Mucosa of rectum (tissue), 2 donors: ENCODE results near the gene ZKSCAN7.
"Not testable (repeated sequence)": the region's sequence is repeated elsewhere in the genome, so short reads cannot be mapped to it uniquely, and the experiment has no call there.

Experiments
- H3K27ac ChIP-seq, 2 donors: one replicate each; pipeline ENCODE4 v1.7.0; 2013; ENCODE audit warnings: inconsistent platforms in 2 of 2, low read depth in 2 of 2, low read length in 2 of 2
- H3K27me3 ChIP-seq, 2 donors: one replicate each; pipeline ENCODE4 v1.7.0; 2013; ENCODE audit warnings: low read length in 2 of 2; ENCODE audit not compliant: control insufficient read depth in 2 of 2, insufficient read depth in 2 of 2
- H3K36me3 ChIP-seq, 2 donors: one replicate each; pipeline ENCODE4 v1.7.0; 2013; ENCODE audit warnings: low read length in 2 of 2; ENCODE audit not compliant: control insufficient read depth in 2 of 2, insufficient read depth in 2 of 2
- H3K4me1 ChIP-seq, 2 donors: one replicate each; pipeline ENCODE4 v1.7.0; 2013; ENCODE audit warnings: low read length in 2 of 2, mild to moderate bottlenecking in 1 of 2; ENCODE audit not compliant: control insufficient read depth in 2 of 2, insufficient read depth in 2 of 2
- H3K4me3 ChIP-seq, 2 donors: one replicate each; pipeline ENCODE4 v1.7.0; 2013; ENCODE audit warnings: low read length in 2 of 2
- H3K9ac ChIP-seq, 2 donors: one replicate each; pipeline ENCODE4 v1.7.0; 2013; ENCODE audit warnings: low read length in 2 of 2, low read depth in 1 of 2, mild to moderate bottlenecking in 1 of 2
- H3K9me3 ChIP-seq, 2 donors: one replicate each; pipeline ENCODE4 v1.7.0; 2013; ENCODE audit warnings: low read length in 2 of 2; ENCODE audit not compliant: control insufficient read depth in 2 of 2
- donor health status: healthy.
- donor health status: Normal muscosa, but diverticular disease.

Gene ZKSCAN7

DNA sequence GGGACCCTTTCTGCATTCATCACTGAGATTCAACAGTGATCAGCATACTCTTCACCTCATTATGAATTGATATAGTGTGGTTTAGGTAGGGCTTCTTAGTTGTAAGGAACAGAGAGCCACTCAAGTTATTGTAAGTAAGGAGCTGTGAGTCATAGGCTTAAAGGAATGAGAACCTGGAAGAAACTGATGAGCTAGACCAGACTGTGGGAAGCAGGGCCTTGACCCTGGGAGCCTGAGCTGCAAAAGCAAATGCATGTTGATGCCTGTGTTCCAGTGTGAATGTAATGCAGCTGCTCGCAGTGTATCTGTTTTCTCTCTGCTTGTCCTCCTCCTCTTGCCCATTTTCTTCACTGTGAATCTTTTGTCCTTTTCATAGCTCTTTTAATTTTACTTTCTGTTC lies 13.6 kb downstream of the ZKSCAN7 start:
- Histone ChIP-seq H3K9me3 (peaks cover 10 to 19% of the 10 kb centered on the region in 2 donors), H3K27me3 (no peaks in the 10 kb centered on the region), H3K4me3 (no peak overlapping the region)

DNA sequence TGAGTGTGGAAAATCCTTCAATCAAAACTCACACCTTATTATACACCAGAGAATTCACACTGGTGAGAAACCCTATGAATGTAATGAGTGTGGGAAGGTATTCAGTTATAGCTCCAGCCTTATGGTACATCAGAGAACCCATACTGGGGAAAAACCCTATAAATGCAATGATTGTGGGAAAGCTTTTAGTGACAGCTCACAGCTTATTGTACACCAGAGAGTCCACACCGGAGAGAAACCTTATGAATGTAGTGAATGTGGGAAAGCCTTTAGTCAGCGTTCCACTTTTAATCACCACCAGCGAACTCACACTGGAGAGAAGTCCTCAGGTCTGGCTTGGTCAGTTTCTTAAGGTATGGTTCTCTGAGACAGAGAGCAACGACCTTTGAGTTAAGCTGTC lies 16.0 kb downstream of the ZKSCAN7 start:
- no peak overlapping the region for H3K27ac ChIP-seq
- H3K4me1 ChIP-seq: no peaks in the 10 kb centered on the region
- H3K36me3 ChIP-seq: peaks cover 6 to 19% of the 10 kb centered on the region in 2 donors
- no peaks in the 10 kb centered on the region for H3K27me3 ChIP-seq
- no peak overlapping the region for H3K9ac ChIP-seq
- no peak overlapping the region for H3K4me3 ChIP-seq
- H3K9me3 ChIP-seq: peaks cover 10 to 15% of the 10 kb centered on the region in 2 donors

More for the DNA sequence above, 13.6 kb downstream of the ZKSCAN7 start:
- H3K27ac ChIP-seq: no peak overlapping the region
- H3K4me1 ChIP-seq: no peaks in the 10 kb centered on the region
- H3K36me3 ChIP-seq: peaks cover 6 to 24% of the 10 kb centered on the region in 2 donors
- no peak overlapping the region for H3K9ac ChIP-seq

DNA sequence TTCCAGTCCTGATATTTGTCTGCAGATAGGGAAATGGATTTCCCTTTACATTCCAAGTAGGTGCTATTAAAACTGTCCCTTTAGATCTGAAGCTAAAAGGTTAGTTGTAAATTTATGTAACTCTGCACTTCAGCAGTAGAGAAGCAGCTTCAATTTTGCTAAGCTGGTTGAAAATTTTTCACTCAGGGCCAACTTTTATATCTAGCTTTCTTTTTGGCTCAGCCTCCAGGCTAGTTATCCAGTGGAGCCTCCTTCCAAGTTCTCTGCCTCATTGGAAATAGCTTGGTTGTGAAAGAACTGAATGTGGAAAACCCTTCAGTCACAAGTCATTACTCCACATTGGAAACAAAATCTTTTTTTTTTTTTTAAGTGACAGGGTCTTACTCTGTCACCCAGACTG lies 21.6 kb downstream of the ZKSCAN7 start:
- H3K9me3 ChIP-seq: peaks cover 0 to 6% of the 10 kb centered on the region in 2 donors
- no peak overlapping the region for H3K27ac ChIP-seq
- H3K4me3 ChIP-seq: no peak overlapping the region
- no peaks in the 10 kb centered on the region for H3K36me3 ChIP-seq
- H3K27me3 ChIP-seq: no peaks in the 10 kb centered on the region
- no peak overlapping the region for H3K9ac ChIP-seq
- no peaks in the 10 kb centered on the region for H3K4me1 ChIP-seq

DNA sequence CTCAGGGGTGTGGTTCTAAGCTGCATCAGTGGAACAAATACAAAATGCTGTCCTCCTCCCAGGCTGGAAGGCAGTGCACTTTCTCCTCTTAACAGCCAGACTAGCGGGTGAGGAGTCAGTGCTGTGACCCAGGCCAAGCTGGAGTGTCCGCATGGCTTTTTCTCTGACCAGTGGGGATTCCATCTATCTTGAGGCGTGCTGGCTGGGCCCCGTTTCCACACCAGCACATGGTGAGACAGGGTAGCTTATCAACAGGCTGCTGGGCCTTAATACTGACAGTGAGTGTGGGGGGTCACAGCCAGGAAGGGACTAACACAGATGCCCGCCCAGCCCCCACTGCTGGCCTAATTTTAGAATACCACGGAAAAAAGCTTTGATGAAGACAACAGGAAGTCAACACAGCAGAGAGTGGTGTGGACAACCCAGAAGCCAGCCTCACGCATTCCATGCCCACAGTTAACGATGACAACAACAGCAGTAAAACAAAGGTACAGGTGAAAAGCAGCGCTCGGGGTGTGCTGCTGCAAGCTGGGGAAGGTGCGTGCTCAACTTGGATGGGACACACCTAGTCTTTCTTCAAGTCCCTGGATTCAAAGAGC lies 22.5 kb downstream of the ZKSCAN7 start:
- not testable (repeated sequence) for H3K9me3 ChIP-seq, H3K4me1 ChIP-seq, H3K27me3 ChIP-seq, H3K9ac ChIP-seq, H3K27ac ChIP-seq, H3K36me3 ChIP-seq, H3K4me3 ChIP-seq

DNA sequence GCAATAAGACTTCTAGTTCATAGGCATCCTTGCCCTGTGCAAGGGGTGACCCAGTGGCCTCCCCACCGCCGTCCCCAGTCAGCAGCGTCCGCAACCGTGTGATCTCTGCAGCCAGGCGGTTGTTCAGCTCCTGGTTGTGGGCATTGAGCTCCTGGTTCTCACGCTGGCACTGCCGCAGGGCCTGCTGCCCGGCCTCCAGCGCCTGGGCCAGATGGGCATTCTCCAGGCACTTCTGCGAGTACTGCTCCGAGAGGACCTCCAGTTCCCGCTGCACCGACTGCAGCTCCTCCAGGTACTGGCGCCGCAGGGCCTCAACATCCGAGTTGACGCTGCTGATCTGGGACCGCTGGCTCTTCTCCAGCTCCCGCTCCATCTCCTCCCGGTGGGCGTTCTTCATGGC lies 23.3 kb downstream of the ZKSCAN7 start:
- not testable (repeated sequence) for H3K4me3 ChIP-seq, H3K27ac ChIP-seq, H3K4me1 ChIP-seq, H3K27me3 ChIP-seq, H3K9me3 ChIP-seq, H3K36me3 ChIP-seq, H3K9ac ChIP-seq

DNA sequence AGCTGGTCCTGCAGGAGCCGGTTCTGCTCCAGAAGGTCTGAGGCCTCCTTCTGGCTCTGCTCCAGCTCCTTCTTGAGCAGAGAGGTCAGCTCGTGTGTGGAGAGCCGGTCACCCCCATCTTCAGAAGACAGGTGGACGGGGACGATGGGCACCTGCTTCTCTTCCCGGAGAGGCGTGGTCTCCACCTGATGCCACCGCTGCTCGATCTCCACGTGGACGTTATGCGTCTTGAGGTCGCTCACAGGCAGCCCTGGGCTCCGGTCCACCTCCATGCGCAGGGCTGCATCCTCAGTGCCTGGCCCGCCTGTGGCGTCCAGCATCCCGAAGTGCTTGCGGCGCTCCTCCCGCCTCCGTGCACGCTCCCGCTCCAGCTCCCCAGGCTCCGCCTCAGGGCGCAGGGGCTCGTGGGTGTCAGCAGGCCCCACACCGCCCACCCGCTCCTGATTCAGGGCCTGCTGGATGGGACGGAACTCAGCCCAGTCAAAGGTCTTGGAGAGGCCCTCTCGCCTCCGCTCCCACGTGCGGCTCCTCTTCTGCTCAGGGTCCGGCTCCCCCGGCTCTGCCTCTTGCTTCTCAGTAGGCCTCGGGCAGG lies 24.0 kb downstream of the ZKSCAN7 start:
- H3K27me3 ChIP-seq, H3K4me1 ChIP-seq, H3K36me3 ChIP-seq, H3K9ac ChIP-seq, H3K27ac ChIP-seq, H3K4me3 ChIP-seq, H3K9me3 ChIP-seq: not testable (repeated sequence)

DNA sequence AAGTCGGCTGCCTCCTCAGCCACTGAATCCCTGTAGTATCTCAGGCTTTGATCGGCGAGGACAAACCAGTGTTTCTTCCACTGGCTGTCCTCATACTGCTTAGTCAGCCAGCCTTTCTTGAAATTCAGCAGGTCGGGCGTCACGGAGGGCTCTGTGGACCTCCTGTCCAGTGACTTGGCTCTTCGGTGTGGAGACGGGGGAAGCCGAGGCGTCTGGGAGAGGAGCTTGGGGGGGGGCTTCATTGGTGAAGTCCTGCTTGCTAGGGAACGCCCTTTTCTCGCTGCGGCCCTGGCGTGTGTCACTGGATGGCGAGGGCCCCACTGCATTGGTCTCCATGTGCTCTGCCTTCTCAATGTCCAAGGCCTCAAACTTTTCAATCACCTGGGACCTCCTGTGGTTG lies 24.8 kb downstream of the ZKSCAN7 start:
- H3K9me3 ChIP-seq, H3K27me3 ChIP-seq, H3K4me1 ChIP-seq: not testable (repeated sequence)

DNA sequence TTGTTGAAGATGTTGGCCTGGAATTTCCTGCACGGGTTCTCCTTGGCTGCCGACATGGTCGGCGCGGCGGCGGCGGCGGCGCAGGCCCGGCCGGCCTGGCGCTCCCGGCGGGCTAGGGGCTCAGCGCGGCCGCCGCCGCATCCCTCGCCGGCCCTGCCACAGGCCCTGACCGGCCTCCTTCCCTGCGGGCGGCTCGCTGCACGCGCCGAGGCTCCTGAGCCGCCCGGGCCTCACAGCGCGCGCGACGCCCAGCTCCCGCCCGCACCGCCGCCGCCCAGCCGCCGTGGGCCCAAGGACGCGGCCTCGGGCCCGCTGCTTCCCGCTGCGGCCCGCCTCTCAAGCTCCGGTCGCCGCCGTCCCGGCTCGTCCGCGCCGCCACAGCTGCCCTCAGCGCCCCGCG lies 26.0 kb downstream of the ZKSCAN7 start:
- not testable (repeated sequence) for H3K9ac ChIP-seq, H3K4me3 ChIP-seq, H3K4me1 ChIP-seq, H3K27ac ChIP-seq, H3K36me3 ChIP-seq, H3K27me3 ChIP-seq, H3K9me3 ChIP-seq

More for the DNA sequence above, 24.8 kb downstream of the ZKSCAN7 start:
- not testable (repeated sequence) for H3K36me3 ChIP-seq, H3K4me3 ChIP-seq, H3K27ac ChIP-seq, H3K9ac ChIP-seq

DNA sequence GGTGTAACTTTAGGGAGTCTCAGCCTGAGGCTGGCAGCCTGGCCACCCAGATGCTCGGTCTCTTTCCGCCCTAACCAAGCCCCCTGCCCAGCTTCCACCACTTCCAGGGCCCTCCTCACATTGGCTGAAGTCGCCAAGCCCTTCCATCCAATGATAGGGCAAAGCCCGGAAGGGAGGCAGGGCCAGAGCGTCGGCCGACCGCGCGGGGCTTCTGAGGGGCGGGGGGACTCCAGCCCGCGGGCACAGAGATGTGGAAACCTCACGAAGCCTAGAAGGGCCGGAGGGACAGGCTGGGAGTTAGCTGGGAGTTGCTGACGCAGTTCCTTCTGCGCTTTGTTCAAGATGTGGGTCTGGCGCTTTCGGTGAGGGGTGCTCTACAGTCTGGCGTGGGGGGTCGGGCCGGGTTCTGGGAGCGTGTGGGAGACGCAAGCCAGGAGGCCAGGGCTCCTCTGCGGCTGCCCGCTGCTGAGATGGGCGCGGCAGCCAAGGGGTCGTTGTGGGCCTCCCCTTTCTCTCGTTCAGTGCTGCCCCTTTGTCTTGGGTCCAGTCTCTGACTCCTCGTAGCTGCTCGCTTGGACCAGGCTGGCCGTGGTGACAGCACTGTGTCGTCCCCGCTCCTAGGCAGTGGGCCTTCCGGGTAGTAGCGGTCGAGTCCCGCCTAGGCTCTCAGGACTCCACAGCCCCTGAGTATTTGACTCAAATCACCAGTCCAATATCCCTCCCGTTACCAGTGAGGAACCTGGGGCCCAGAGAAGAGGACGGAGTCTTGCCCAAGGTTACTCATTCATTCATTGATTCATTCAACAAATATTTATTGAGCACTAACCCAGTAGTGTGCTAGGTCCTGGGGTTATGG lies 29.9 kb downstream of the ZKSCAN7 start, which contains the start of gene ZNF660:
Gene ZNF660 (plus strand): TSS at position 319 of the 856 bp plus-strand sequence. CDS start 9,230 bp downstream, outside the sequence.
- Histone ChIP-seq H3K4me3 (peak within 1 kb of the TSS; percentile 73 to 74), H3K9ac (peak within 1 kb of the TSS; percentile 56 to 61)

DNA sequence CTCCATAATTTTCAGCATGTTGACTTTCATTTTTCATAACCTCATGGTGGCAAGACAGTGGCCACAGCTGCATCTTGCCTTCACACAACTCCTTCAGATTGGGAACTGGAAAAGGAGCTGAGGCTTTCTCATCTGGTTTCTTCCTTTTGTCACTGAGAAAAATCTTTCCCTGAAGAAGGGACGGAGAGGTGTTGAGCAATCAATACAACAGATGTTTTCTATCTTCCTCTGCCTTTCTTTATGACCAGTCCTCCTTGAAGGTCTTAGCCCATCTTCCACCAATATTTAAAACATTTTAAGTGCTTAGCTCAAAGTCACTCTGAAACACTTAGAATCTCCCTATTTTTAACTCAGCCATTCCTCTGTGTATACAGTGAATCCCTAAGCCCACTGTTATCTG lies 41.6 kb downstream of the ZKSCAN7 start:
- Histone ChIP-seq H3K4me3 (no peak overlapping the region), H3K9ac (no peak overlapping the region), H3K9me3 (peaks cover 7% of the 10 kb centered on the region in 2 donors), H3K4me1 (no peaks in the 10 kb centered on the region), H3K27me3 (no peaks in the 10 kb centered on the region), H3K36me3 (peaks cover 3 to 7% of the 10 kb centered on the region in 2 donors), H3K27ac (no peak overlapping the region)

More for the DNA sequence above, 29.9 kb downstream of the ZKSCAN7 start, which contains the start of gene ZNF660:
- H3K9me3 ChIP-seq: no peaks in the 10 kb centered on the region
- peak within 1 kb of the TSS; percentile 34 to 39 for H3K27ac ChIP-seq
- no peaks in the 10 kb centered on the region for H3K36me3 ChIP-seq
- no peaks in the 10 kb centered on the region for H3K27me3 ChIP-seq
- peaks cover 0 to 5% of the 10 kb centered on the region in 2 donors for H3K4me1 ChIP-seq
